Measurements from ENCODE around the gene GPC1. TPM values are rescaled to one million over a fixed set of nuclear protein-coding genes. Genes with fewer than 3 reads are reported as not detected.

The GPC1 gene
- total and polyA plus RNA-seq, 8 donors: 6.3 to 117 (median 23.2) TPM

GRCh38 chr2:240411261-240412160, 24.0 kb upstream of the GPC1 start:
- DNase-seq: no peak
- Histone ChIP-seq H3K27me3 (peaks cover 0 to 20% (median 0%) of the 10 kb centered on the region in 3 donors), H3K9me3 (no peaks in the 10 kb centered on the region), H3K27ac (no peak overlapping the region), H3K4me3 (no peak overlapping the region), H3K4me1 (no peaks in the 10 kb centered on the region), H3K36me3 (no peaks in the 10 kb centered on the region)
- WGBS, 5 donors: 81 to 87% (median 85%) methylated on average over 8 to 28 of the region's 28 CpGs
- intact Hi-C loops (cut with DNase I; ENCODE audit: low total_unique reads): no loop called here
- TF ChIP-seq, protein P1, sequence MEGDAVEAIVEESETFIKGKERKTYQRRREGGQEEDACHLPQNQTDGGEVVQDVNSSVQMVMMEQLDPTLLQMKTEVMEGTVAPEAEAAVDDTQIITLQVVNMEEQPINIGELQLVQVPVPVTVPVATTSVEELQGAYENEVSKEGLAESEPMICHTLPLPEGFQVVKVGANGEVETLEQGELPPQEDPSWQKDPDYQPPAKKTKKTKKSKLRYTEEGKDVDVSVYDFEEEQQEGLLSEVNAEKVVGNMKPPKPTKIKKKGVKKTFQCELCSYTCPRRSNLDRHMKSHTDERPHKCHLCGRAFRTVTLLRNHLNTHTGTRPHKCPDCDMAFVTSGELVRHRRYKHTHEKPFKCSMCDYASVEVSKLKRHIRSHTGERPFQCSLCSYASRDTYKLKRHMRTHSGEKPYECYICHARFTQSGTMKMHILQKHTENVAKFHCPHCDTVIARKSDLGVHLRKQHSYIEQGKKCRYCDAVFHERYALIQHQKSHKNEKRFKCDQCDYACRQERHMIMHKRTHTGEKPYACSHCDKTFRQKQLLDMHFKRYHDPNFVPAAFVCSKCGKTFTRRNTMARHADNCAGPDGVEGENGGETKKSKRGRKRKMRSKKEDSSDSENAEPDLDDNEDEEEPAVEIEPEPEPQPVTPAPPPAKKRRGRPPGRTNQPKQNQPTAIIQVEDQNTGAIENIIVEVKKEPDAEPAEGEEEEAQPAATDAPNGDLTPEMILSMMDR (IDR thresholded peaks at IDR 0.05): no peak
- no peak for TF ChIP-seq POLR2A (IDR thresholded peaks at IDR 0.05)
- TF ChIP-seq POLR2AphosphoS5 (IDR thresholded peaks at IDR 0.05): no peak
- no peak for TF ChIP-seq EP300 (IDR thresholded peaks at IDR 0.05)

GRCh38 chr2:240412211-240412861, 23.1 kb upstream of the GPC1 start:
- peak; percentile 24 to 36 for DNase-seq
- TF ChIP-seq EP300 (IDR thresholded peaks at IDR 0.05) (no peak), POLR2AphosphoS5 (IDR thresholded peaks at IDR 0.05) (no peak), POLR2A (IDR thresholded peaks at IDR 0.05) (no peak)
- TF ChIP-seq, protein P1 (IDR thresholded peaks at IDR 0.05): no peak
- Histone ChIP-seq H3K4me1 (no peaks in the 10 kb centered on the region), H3K27me3 (peaks cover 0 to 20% (median 0%) of the 10 kb centered on the region in 3 donors), H3K9me3 (no peaks in the 10 kb centered on the region), H3K4me3 (no peak overlapping the region), H3K36me3 (no peaks in the 10 kb centered on the region), H3K27ac (no peak overlapping the region)
- 64 to 74% (median 67%) methylated on average over 11 to 15 of the region's 15 CpGs for WGBS, 5 donors
- intact Hi-C loops (cut with DNase I; ENCODE audit: low total_unique reads): no loop called here

GRCh38 chr2:240412975-240413812, 22.3 kb upstream of the GPC1 start:
- H3K27ac ChIP-seq: no peak overlapping the region
- H3K4me3 ChIP-seq: no peak overlapping the region
- H3K27me3 ChIP-seq: peaks cover 0 to 20% (median 0%) of the 10 kb centered on the region in 3 donors
- WGBS, 5 donors: 88 to 93% (median 89%) methylated on average over 18 to 26 of the region's 26 CpGs
- H3K9me3 ChIP-seq: peaks cover 0 to under 1% (median under 1%) of the 10 kb centered on the region in 4 donors
- DNase-seq: peak in 1 of 2 donors; percentile 16
- no peaks in the 10 kb centered on the region for H3K36me3 ChIP-seq
- TF ChIP-seq EP300 (IDR thresholded peaks at IDR 0.05) (no peak), POLR2AphosphoS5 (IDR thresholded peaks at IDR 0.05) (no peak), POLR2A (IDR thresholded peaks at IDR 0.05) (no peak)
- TF ChIP-seq, protein P1 (IDR thresholded peaks at IDR 0.05): no peak
- no peaks in the 10 kb centered on the region for H3K4me1 ChIP-seq
- intact Hi-C loops (cut with DNase I; ENCODE audit: low total_unique reads): no loop called here
